NCI-H2227 (cell line): ENCODE results near the gene HIP1.
"Not testable (repeated sequence)": the region's sequence is repeated elsewhere in the genome, so short reads cannot be mapped to it uniquely, and the experiment has no call there.

ENCODE experiments used
- DNase-seq: peaks from one replicate; lab custom pipeline; 2025; ENCODE audit not compliant: unreplicated experiment; lab: John Stamatoyannopoulos, UW

HIP1 gene

GRCh38 chr7:75619636-75620035 is 119.1 kb downstream of the HIP1 start:
- DNase-seq, result no peak

- no peak for DNase-seq
These were observed 121.0 kb downstream of the HIP1 start for GRCh38 chr7:75617634-75618234.

GRCh38 chr7:75616421-75617167 is 122.1 kb downstream of the HIP1 start:
- DNase-seq, result no peak

- no peak for DNase-seq
These were observed 124.3 kb downstream of the HIP1 start for GRCh38 chr7:75614401-75614800.

- DNase-seq, result no peak
These were observed 125.4 kb downstream of the HIP1 start for GRCh38 chr7:75613351-75613750.

GRCh38 chr7:75611557-75612178 is 127.1 kb downstream of the HIP1 start:
- no peak for DNase-seq

GRCh38 chr7:75609416-75609815 is 129.3 kb downstream of the HIP1 start:
- DNase-seq, result not testable (repeated sequence)

GRCh38 chr7:75608451-75609122 is 130.2 kb downstream of the HIP1 start:
- DNase-seq, result no peak

- no peak for DNase-seq
These were observed 134.3 kb downstream of the HIP1 start for GRCh38 chr7:75604408-75604807.

- not testable (repeated sequence) for DNase-seq
These were observed 135.9 kb downstream of the HIP1 start for GRCh38 chr7:75602831-75603230.

- DNase-seq, result no peak
These were observed 137.2 kb downstream of the HIP1 start for GRCh38 chr7:75601539-75601938.

GRCh38 chr7:75600748-75601147 is 138.0 kb downstream of the HIP1 start:
- not testable (repeated sequence) for DNase-seq

GRCh38 chr7:75599244-75599781 is 139.4 kb downstream of the HIP1 start:
- DNase-seq, result peak; percentile 78

GRCh38 chr7:75596727-75597614 is 141.8 kb downstream of the HIP1 start:
- DNase-seq, result no peak

GRCh38 chr7:75595766-75596165 is 143.0 kb downstream of the HIP1 start:
- no peak for DNase-seq

GRCh38 chr7:75593500-75594184 is 145.1 kb downstream of the HIP1 start:
- not testable (repeated sequence) for DNase-seq

- no peak for DNase-seq
These were observed 147.1 kb downstream of the HIP1 start for GRCh38 chr7:75591467-75592255.

- DNase-seq, result no peak
These were observed 148.3 kb downstream of the HIP1 start for GRCh38 chr7:75590373-75591005.

GRCh38 chr7:75584354-75584753 is 154.4 kb downstream of the HIP1 start:
- DNase-seq, result no peak
